HepG2 (cell line): ENCODE results near the gene KRTAP5-4. TPM values are rescaled to one million over a fixed set of nuclear protein-coding genes. Genes with fewer than 3 reads are reported as not detected.
A peak's percentile ranks its signal among the peaks of the same experiment; 100 is the strongest.

Experiments used
- AKAP8 ChIP-seq: sonication (generic); formaldehyde crosslinking; IDR thresholded peaks from 2 replicates; pipeline ENCODE4 v1.5.1; 2020; ENCODE audit warnings: mild to moderate bottlenecking, missing genetic modification reagents
- IKZF1 ChIP-seq: fragments of 450-650 bp; IDR thresholded peaks from 2 replicates; pipeline ENCODE4 v1.7.1; 2016
- IKZF4 ChIP-seq: sonication (generic); formaldehyde crosslinking; IDR thresholded peaks from 2 replicates; pipeline ENCODE4 v1.5.1; 2020; ENCODE audit warnings: borderline replicate concordance, mild to moderate bottlenecking, low read depth, missing genetic modification reagents; ENCODE audit errors: not compliant biosample characterization
- KDM2A ChIP-seq: sonication (generic); formaldehyde crosslinking; IDR thresholded peaks from 2 replicates; pipeline ENCODE4 v1.4.0; 2020; ENCODE audit warnings: low read depth, missing genetic modification reagents, borderline replicate concordance
- MTA1 ChIP-seq: sonication (generic); formaldehyde crosslinking; IDR thresholded peaks from 2 replicates; pipeline ENCODE4 v1.4.0; 2020; ENCODE audit warnings: missing genetic modification reagents, mild to moderate bottlenecking, borderline replicate concordance
- NFE2L2 ChIP-seq: fragments of 150-350 bp; IDR thresholded peaks from 2 replicates; pipeline ENCODE4 v1.6.1; 2014; ENCODE audit warnings: low read length
- PATZ1 ChIP-seq: sonication (generic); formaldehyde crosslinking; IDR thresholded peaks from 2 replicates; pipeline ENCODE4 v1.4.0; 2020; ENCODE audit warnings: missing genetic modification reagents
- RXRA ChIP-seq: sonication (generic); formaldehyde crosslinking; IDR thresholded peaks from 2 replicates; pipeline ENCODE4 v1.5.1; 2020; ENCODE audit warnings: missing genetic modification reagents
- SALL1 ChIP-seq: sonication (generic); formaldehyde crosslinking; IDR thresholded peaks from 2 replicates; pipeline ENCODE4 v1.8.0; 2022; ENCODE audit warnings: mild to moderate bottlenecking, missing genetic modification reagents
- SAP130 ChIP-seq: IDR thresholded peaks from 2 replicates; pipeline ENCODE4 v1.6.1; 2016; ENCODE audit warnings: low read depth
- STAG1 ChIP-seq: sonication (generic); formaldehyde crosslinking; IDR thresholded peaks from 2 replicates; pipeline ENCODE4 v1.4.0; 2020; ENCODE audit warnings: missing genetic modification reagents
- ZNF160 ChIP-seq: sonication (generic); formaldehyde crosslinking; IDR thresholded peaks from 2 replicates; pipeline ENCODE4 v1.8.0; 2022; ENCODE audit warnings: mild to moderate bottlenecking, inconsistent platforms, missing genetic modification reagents
- ZNF263 ChIP-seq: sonication (generic); formaldehyde crosslinking; IDR thresholded peaks from 2 replicates; pipeline ENCODE4 v1.4.0; 2020; ENCODE audit warnings: missing genetic modification reagents
- ZNF326 ChIP-seq: sonication (generic); formaldehyde crosslinking; IDR thresholded peaks from 2 replicates; pipeline ENCODE4 v1.4.0; 2020; ENCODE audit warnings: missing genetic modification reagents, borderline replicate concordance
- ZNF484 ChIP-seq: sonication (generic); formaldehyde crosslinking; IDR thresholded peaks from 2 replicates; pipeline ENCODE4 v1.5.1; 2020; ENCODE audit warnings: mild to moderate bottlenecking, low read depth, missing genetic modification reagents, borderline replicate concordance
- ZNF574 ChIP-seq: sonication (generic); formaldehyde crosslinking; IDR thresholded peaks from 2 replicates; pipeline ENCODE4 v1.4.0; 2020; ENCODE audit warnings: missing genetic modification reagents
- ZNF672 ChIP-seq: sonication (generic); formaldehyde crosslinking; IDR thresholded peaks from 2 replicates; pipeline ENCODE4 v1.8.1; 2022; ENCODE audit warnings: missing genetic modification reagents
- ZNF687 ChIP-seq: sonication (generic); formaldehyde crosslinking; IDR thresholded peaks from 2 replicates; pipeline ENCODE4 v1.5.1; 2020; ENCODE audit warnings: mild to moderate bottlenecking, missing genetic modification reagents, moderate library complexity
- ZNF749 ChIP-seq: sonication (generic); formaldehyde crosslinking; IDR thresholded peaks from 2 replicates; pipeline ENCODE4 v1.8.0; 2022; ENCODE audit warnings: mild to moderate bottlenecking, missing genetic modification reagents, moderate library complexity, borderline replicate concordance
- ZNF768 ChIP-seq: sonication (generic); formaldehyde crosslinking; IDR thresholded peaks from 2 replicates; pipeline ENCODE4 v1.4.0; 2020; ENCODE audit warnings: missing genetic modification reagents
- ZNF790 ChIP-seq: sonication (generic); formaldehyde crosslinking; IDR thresholded peaks from 2 replicates; pipeline ENCODE4 v1.8.0; 2022; ENCODE audit warnings: missing genetic modification reagents, mild to moderate bottlenecking, borderline replicate concordance
- polyA plus RNA-seq, 8 experiments: library from polyadenylated mRNA; depleted of rRNA in 3 of 8; stranded (reverse) in 7 of 8; unstranded in 1 of 8; fragments of >200 nt; fragmentation: Illumina TruSeq in 4 of 8; extraction: Trizol in 4 of 8; gene quantifications; 2 replicates each; pipeline versions ENCODE4 v1.2.1 to v1.2.3, GENCODE V29; 2011 to 2016; ENCODE audit warnings: low read depth in 4 of 8, missing spikeins in 1 of 8, mixed read lengths in 1 of 8; ENCODE audit not compliant: insufficient read depth in 1 of 8
- total RNA-seq, 5 experiments: library from RNA; depleted of rRNA; stranded (reverse); fragments of >200 nt; fragmentation: Illumina TruSeq; extraction: Trizol; gene quantifications; 2 replicates each; pipeline ENCODE4 v1.2.3, GENCODE V29; 2016; ENCODE audit warnings: low read depth in 1 of 5

KRTAP5-4 gene
- total and polyA plus RNA-seq, 2 of the 13 experiments (the other 11 are each of a cell fraction or from before 2014, with no cell fraction given): not detected

GRCh38 chr11:1574238-1574932 lies 47.6 kb downstream of the KRTAP5-4 start (continued):
- peak; percentile 48; the same call in 1 of the 2 replicates for TF ChIP-seq ZNF687 (CRISPR knock-in tag)
- TF ChIP-seq ZNF749: no peak
- no peak for TF ChIP-seq ZNF484
- peak; percentile 38; the same call in 1 of the 2 replicates for TF ChIP-seq KDM2A (CRISPR knock-in tag)
- no peak for TF ChIP-seq ZNF326 (CRISPR knock-in tag)
- peak; percentile 78; the same call in 1 of the 2 replicates for TF ChIP-seq AKAP8 (CRISPR knock-in tag)
- TF ChIP-seq IKZF1: no peak
- TF ChIP-seq ZNF768 (CRISPR knock-in tag): no peak
- TF ChIP-seq ZNF574 (CRISPR knock-in tag): 0 out of 2 replicates have a peak, but pooled peaks have one; percentile 22
- TF ChIP-seq STAG1 (CRISPR knock-in tag): peak; percentile 65
- peak; percentile 5 for TF ChIP-seq PATZ1 (CRISPR knock-in tag)
- 0 out of 2 replicates have a peak, but pooled peaks have one; percentile 31 for TF ChIP-seq ZNF790 (CRISPR knock-in tag)
- no peak; the same call in 1 of the 2 replicates for TF ChIP-seq SALL1
- peak; percentile 63 for TF ChIP-seq ZNF263 (CRISPR knock-in tag)
- no peak for TF ChIP-seq NFE2L2
- TF ChIP-seq MTA1: no peak
- TF ChIP-seq RXRA: peak; percentile 25; the same call in 1 of the 2 replicates
- peak; percentile 19; the same call in 1 of the 2 replicates for TF ChIP-seq SAP130 (CRISPR knock-in tag)
- no peak for TF ChIP-seq ZNF160 (CRISPR knock-in tag)
- TF ChIP-seq ZNF672: no peak
- TF ChIP-seq IKZF4: no peak
